Lower leg skin (tissue), 3 donors: ENCODE data around the gene TMEM132D.

Experiments
- POLR2A ChIP-seq, 2 donors: fragments of 450-650 bp; IDR thresholded peaks; one replicate each; pipeline ENCODE4 v1.6.1; 2016 to 2017; ENCODE audit warnings: antibody characterized with exemption in 2 of 2, mild to moderate bottlenecking in 1 of 2, moderate library complexity in 1 of 2
- TF ChIP-seq, protein P1 (sequence below), 3 donors: fragments of 450-650 bp; IDR thresholded peaks; one replicate each; pipeline ENCODE4 v1.5.1; 2016; ENCODE audit warnings: antibody characterized with exemption in 3 of 3, mild to moderate bottlenecking in 3 of 3, moderate library complexity in 2 of 3

GRCh38 chr12:129357233-129357632, 546.6 kb downstream of the TMEM132D start:
- TF ChIP-seq, protein P1, sequence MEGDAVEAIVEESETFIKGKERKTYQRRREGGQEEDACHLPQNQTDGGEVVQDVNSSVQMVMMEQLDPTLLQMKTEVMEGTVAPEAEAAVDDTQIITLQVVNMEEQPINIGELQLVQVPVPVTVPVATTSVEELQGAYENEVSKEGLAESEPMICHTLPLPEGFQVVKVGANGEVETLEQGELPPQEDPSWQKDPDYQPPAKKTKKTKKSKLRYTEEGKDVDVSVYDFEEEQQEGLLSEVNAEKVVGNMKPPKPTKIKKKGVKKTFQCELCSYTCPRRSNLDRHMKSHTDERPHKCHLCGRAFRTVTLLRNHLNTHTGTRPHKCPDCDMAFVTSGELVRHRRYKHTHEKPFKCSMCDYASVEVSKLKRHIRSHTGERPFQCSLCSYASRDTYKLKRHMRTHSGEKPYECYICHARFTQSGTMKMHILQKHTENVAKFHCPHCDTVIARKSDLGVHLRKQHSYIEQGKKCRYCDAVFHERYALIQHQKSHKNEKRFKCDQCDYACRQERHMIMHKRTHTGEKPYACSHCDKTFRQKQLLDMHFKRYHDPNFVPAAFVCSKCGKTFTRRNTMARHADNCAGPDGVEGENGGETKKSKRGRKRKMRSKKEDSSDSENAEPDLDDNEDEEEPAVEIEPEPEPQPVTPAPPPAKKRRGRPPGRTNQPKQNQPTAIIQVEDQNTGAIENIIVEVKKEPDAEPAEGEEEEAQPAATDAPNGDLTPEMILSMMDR (IDR thresholded peaks at IDR 0.05), result no peak
- no peak for TF ChIP-seq POLR2A (IDR thresholded peaks at IDR 0.05)
